Measurements from ENCODE around the gene RNF220. TPM values are rescaled to one million over a fixed set of nuclear protein-coding genes. Genes with fewer than 3 reads are reported as not detected.

The RNF220 gene
- total RNA-seq, 1 experiment from 2014 or later, result 68.7 TPM

- no peaks in the 10 kb centered on the region for H3K36me3 Mint-ChIP-seq (ENCODE audit: insufficient read depth, unreplicated experiment)
- peaks cover 29% of the 10 kb centered on the region for H3K27me3 Mint-ChIP-seq (ENCODE audit: unreplicated experiment)
- intact Hi-C loops (cut with micrococcal nuclease; ENCODE audit: unreplicated experiment), result loop anchor here (2.0 kb wide), 1 partner anchor 28 kb away; no protein-coding TSS in a partner anchor
- H3K9me3 Mint-ChIP-seq (ENCODE audit: low read depth, unreplicated experiment), result no peaks in the 10 kb centered on the region
- CTCF ChIA-PET, result interaction anchor here (0.8 to 1.2 kb wide), 2 partner anchors 15 to 57 kb away, joined by 3 read pairs; no protein-coding TSS in a partner anchor
- BruUV-seq (replicated peaks), result no TSS peak
- TF ChIP-seq CTCF (IDR thresholded peaks at IDR 0.05; ENCODE audit: unreplicated experiment), result no peak
- H3K4me1 Mint-ChIP-seq (ENCODE audit: low read depth, unreplicated experiment), result peaks cover 9% of the 10 kb centered on the region
- no peak overlapping the region for H3K27ac Mint-ChIP-seq (ENCODE audit: unreplicated experiment)
- H3K4me3 Mint-ChIP-seq (ENCODE audit: low read depth, unreplicated experiment), result no peak overlapping the region
- peak; percentile 35 for DNase-seq
Observed at GRCh38 chr1:44437107-44437716, 32.2 kb downstream of the RNF220 start.

GRCh38 chr1:44442791-44443190, 37.7 kb downstream of the RNF220 start:
- intact Hi-C loops (cut with micrococcal nuclease; ENCODE audit: unreplicated experiment), result no loop called here
- H3K27ac Mint-ChIP-seq (ENCODE audit: unreplicated experiment), result no peak overlapping the region
- no peak overlapping the region for H3K4me3 Mint-ChIP-seq (ENCODE audit: low read depth, unreplicated experiment)
- no peaks in the 10 kb centered on the region for H3K36me3 Mint-ChIP-seq (ENCODE audit: insufficient read depth, unreplicated experiment)
- H3K27me3 Mint-ChIP-seq (ENCODE audit: unreplicated experiment), result peaks cover 64% of the 10 kb centered on the region
- no peak for DNase-seq
- no TSS peak for BruUV-seq (replicated peaks)
- H3K9me3 Mint-ChIP-seq (ENCODE audit: low read depth, unreplicated experiment), result no peaks in the 10 kb centered on the region
- CTCF ChIA-PET, result no interaction called here
- TF ChIP-seq CTCF (IDR thresholded peaks at IDR 0.05; ENCODE audit: unreplicated experiment), result no peak
- H3K4me1 Mint-ChIP-seq (ENCODE audit: low read depth, unreplicated experiment), result no peaks in the 10 kb centered on the region

GRCh38 chr1:44447051-44447810, 42.2 kb downstream of the RNF220 start:
- CTCF ChIA-PET, result no interaction called here

GRCh38 chr1:44453798-44454349, 48.8 kb downstream of the RNF220 start:
- intact Hi-C loops (cut with micrococcal nuclease; ENCODE audit: unreplicated experiment), result no loop called here
- H3K4me3 Mint-ChIP-seq (ENCODE audit: low read depth, unreplicated experiment), result no peak overlapping the region
- H3K4me1 Mint-ChIP-seq (ENCODE audit: low read depth, unreplicated experiment), result no peaks in the 10 kb centered on the region
- BruUV-seq (replicated peaks), result no TSS peak
- no peak overlapping the region for H3K27ac Mint-ChIP-seq (ENCODE audit: unreplicated experiment)
- DNase-seq, result no peak
- CTCF ChIA-PET, result no interaction called here
- no peaks in the 10 kb centered on the region for H3K36me3 Mint-ChIP-seq (ENCODE audit: insufficient read depth, unreplicated experiment)
- H3K9me3 Mint-ChIP-seq (ENCODE audit: low read depth, unreplicated experiment), result no peaks in the 10 kb centered on the region
- H3K27me3 Mint-ChIP-seq (ENCODE audit: unreplicated experiment), result peaks cover 58% of the 10 kb centered on the region
- no peak for TF ChIP-seq CTCF (IDR thresholded peaks at IDR 0.05; ENCODE audit: unreplicated experiment)

More at GRCh38 chr1:44447051-44447810, 42.2 kb downstream of the RNF220 start:
- no TSS peak for BruUV-seq (replicated peaks)
- TF ChIP-seq CTCF (IDR thresholded peaks at IDR 0.05; ENCODE audit: unreplicated experiment), result no peak
- Mint-ChIP-seq H3K27ac (ENCODE audit: unreplicated experiment) (no peak overlapping the region), H3K9me3 (ENCODE audit: low read depth, unreplicated experiment) (no peaks in the 10 kb centered on the region), H3K36me3 (ENCODE audit: insufficient read depth, unreplicated experiment) (no peaks in the 10 kb centered on the region), H3K27me3 (ENCODE audit: unreplicated experiment) (peaks cover 51% of the 10 kb centered on the region), H3K4me1 (ENCODE audit: low read depth, unreplicated experiment) (no peaks in the 10 kb centered on the region), H3K4me3 (ENCODE audit: low read depth, unreplicated experiment) (no peak overlapping the region)
- intact Hi-C loops (cut with micrococcal nuclease; ENCODE audit: unreplicated experiment), result no loop called here
- DNase-seq, result no peak
